Lower lobe of right lung (tissue), 2 donors: Measurements from ENCODE around the gene GOT1. TPM values are rescaled to one million over a fixed set of nuclear protein-coding genes. Genes with fewer than 3 reads are reported as not detected.
A peak's percentile ranks its signal among the peaks of the same experiment; 100 is the strongest.

Source experiments
- ATAC-seq, 2 donors: fragments of 200-7000 bp; cut with Tn5 transposase; one replicate each; pipeline ENCODE4 v1.9.1; 2020 to 2022; ENCODE audit warnings: mild to moderate bottlenecking in 2 of 2, moderate library complexity in 2 of 2
- DNase-seq: peaks from one replicate; pipeline ENCODE4 v3.0.0-alpha.2; 2020
- H3K27ac ChIP-seq: fragments of 200-600 bp; one replicate; pipeline ENCODE4 v1.8.0; 2022
- H3K27me3 ChIP-seq: fragments of 200-600 bp; one replicate; pipeline ENCODE4 v1.8.0; 2022; ENCODE audit warnings: low read depth
- H3K36me3 ChIP-seq: fragments of 200-600 bp; one replicate; pipeline ENCODE4 v1.8.0; 2022; ENCODE audit warnings: mild to moderate bottlenecking
- H3K4me1 ChIP-seq: fragments of 200-600 bp; one replicate; pipeline ENCODE4 v1.8.0; 2022
- H3K4me3 ChIP-seq: fragments of 200-600 bp; one replicate; pipeline ENCODE4 v1.8.0; 2022; ENCODE audit warnings: mild to moderate bottlenecking
- H3K9me3 ChIP-seq: fragments of 200-600 bp; one replicate; pipeline ENCODE4 v1.8.0; 2022
- intact Hi-C: fragments of 100-400 bp; cut with DNase I; formaldehyde crosslinking; loops from one replicate; pipeline ENCODE4 v1.11.0; 2022
- total RNA-seq: library from RNA; stranded (reverse); fragmentation: NEBNext Ultra II Directional; extraction: Animal tissue kit (Norgen Biotek cat#: 25700); gene quantifications from one replicate; pipeline ENCODE4 v1.2.1, GENCODE V29; 2021
- TF ChIP-seq, protein P1 (sequence below): fragments of 200-600 bp; IDR thresholded peaks from one replicate; pipeline ENCODE4 v1.8.0; 2022; ENCODE audit warnings: antibody characterized with exemption, mild to moderate bottlenecking
- donor health status: DM: no; HTN: yes; CAD: no; lungs with severe emphysema.

The GOT1 gene
- total RNA-seq, 1 donor from 2014 or later: 16.9 TPM

DNA sequence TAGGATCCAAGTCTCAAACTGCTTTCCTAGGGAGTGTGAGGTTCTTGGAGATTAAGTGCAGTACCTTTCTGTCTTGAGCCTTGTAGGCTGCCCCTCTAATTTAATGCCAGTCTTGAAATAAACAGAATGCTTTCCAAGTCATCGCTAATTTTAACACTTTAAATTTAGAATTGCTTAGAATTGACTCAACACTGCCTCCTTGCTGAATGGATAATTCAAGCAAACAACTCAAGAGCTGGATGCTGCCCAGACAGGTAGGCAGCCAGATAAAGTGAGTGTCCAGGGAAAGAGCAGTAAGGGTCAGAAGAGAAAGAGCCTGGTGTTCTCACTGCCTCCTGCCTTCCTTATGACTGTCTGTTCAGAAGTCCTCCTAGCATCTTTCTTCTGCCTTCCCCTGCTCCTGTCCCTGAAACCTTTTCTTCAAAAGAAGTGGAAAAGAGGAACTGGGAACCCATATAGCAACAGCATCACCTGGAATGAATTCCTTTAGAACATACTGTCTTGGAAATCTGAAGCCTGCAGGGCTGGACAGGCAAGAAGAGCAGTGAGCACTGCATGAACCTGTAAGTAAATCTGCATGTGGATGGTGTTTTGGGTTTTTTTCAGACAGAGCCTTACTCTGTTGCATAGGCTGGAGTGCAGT is 3.1 kb upstream of the GOT1 start:
- TF ChIP-seq, protein P1, sequence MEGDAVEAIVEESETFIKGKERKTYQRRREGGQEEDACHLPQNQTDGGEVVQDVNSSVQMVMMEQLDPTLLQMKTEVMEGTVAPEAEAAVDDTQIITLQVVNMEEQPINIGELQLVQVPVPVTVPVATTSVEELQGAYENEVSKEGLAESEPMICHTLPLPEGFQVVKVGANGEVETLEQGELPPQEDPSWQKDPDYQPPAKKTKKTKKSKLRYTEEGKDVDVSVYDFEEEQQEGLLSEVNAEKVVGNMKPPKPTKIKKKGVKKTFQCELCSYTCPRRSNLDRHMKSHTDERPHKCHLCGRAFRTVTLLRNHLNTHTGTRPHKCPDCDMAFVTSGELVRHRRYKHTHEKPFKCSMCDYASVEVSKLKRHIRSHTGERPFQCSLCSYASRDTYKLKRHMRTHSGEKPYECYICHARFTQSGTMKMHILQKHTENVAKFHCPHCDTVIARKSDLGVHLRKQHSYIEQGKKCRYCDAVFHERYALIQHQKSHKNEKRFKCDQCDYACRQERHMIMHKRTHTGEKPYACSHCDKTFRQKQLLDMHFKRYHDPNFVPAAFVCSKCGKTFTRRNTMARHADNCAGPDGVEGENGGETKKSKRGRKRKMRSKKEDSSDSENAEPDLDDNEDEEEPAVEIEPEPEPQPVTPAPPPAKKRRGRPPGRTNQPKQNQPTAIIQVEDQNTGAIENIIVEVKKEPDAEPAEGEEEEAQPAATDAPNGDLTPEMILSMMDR: no peak
- DNase-seq (no peak), ATAC-seq (no peak)
- Histone ChIP-seq H3K4me1 (peaks cover 19% of the 10 kb centered on the region), H3K27ac (no peak overlapping the region), H3K4me3 (no peak overlapping the region), H3K27me3 (no peaks in the 10 kb centered on the region), H3K36me3 (peaks cover 10% of the 10 kb centered on the region), H3K9me3 (no peaks in the 10 kb centered on the region)
- intact Hi-C loops: no loop called here

DNA sequence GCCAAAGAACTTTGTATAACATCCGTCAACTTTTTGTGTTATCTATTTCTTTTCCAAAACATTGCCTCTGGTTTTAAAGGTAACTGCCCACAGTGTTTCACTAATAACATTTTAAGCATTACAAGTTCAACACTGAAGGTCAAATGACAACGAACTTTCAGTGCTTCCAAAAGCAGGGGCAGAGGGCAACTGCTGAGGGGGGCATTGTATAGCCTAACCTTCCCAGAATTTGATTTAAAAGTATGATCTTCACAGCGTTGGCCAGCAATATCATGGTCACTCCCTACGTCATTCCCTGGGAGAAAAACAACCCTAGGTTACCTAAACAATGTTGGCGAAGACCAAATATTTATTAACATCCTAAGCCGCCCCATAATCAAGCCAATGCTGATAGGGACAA is 2.5 kb upstream of the GOT1 start:
- TF ChIP-seq, protein P1: no peak
- no peak overlapping the region for H3K4me3 ChIP-seq
- peaks cover 7% of the 10 kb centered on the region for H3K36me3 ChIP-seq
- peaks cover 19% of the 10 kb centered on the region for H3K4me1 ChIP-seq
- no peak overlapping the region for H3K27ac ChIP-seq
- no peaks in the 10 kb centered on the region for H3K27me3 ChIP-seq
- ATAC-seq (no peak), DNase-seq (no peak)
- H3K9me3 ChIP-seq: no peaks in the 10 kb centered on the region
- intact Hi-C loops: no loop called here

DNA sequence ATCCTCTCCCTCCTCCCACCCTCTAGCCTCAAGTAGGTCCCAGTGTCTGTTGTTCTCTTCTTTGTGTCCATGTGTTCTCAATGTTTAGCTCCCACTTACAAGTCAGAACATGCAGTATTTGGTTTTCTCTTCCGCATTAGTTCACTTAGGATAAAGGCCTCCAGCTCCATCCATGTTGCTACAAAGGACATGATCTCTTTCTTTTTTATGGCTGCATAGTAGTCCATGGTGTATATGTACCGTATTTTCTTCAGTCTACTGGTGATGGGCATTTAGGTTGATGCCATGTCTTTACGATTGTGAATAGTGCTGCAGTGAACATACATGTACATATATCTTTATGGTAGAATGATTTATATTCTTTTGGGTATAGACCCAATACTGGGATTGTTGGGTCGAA is 1.6 kb upstream of the GOT1 start:
- H3K27ac ChIP-seq: no peak overlapping the region
- H3K36me3 ChIP-seq: peaks cover 4% of the 10 kb centered on the region
- no peak for DNase-seq
- intact Hi-C loops: no loop called here
- TF ChIP-seq, protein P1: no peak
- H3K9me3 ChIP-seq: no peaks in the 10 kb centered on the region
- H3K27me3 ChIP-seq: no peaks in the 10 kb centered on the region
- ATAC-seq: no peak
- peaks cover 19% of the 10 kb centered on the region for H3K4me1 ChIP-seq
- peak overlapping the region; percentile 86 for H3K4me3 ChIP-seq

DNA sequence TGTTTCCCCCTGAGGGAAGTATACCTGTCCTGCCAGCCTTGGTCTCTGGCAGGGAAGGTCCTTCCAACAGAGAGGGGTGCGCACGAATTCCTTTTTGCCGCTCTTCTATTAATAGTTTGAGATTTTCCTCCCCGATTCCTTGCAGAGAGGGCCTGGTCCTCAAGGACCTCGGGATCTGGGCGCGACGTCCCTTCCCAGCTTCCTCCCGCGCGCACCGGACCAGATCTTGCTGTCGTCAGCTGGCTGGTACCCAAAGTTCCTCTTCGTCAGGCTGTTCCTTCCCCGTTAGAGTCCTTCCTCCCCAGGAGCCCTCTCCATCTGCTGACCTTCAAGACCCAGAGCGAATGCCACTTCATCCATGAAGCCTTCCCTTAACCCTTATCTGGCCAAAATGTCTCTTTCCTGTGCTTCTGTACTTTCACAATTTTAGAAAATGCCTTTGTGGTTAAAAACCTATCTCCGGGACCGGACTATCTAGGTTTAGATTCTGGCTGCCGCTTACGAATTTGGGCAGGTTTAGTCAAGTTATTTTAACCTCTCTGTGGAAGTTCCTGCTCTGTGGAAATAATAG is 851 bp upstream of the GOT1 start:
- peaks cover 19% of the 10 kb centered on the region for H3K4me1 ChIP-seq
- peak overlapping the region; percentile 86 for H3K4me3 ChIP-seq
- intact Hi-C loops: no loop called here
- peak overlapping the region; percentile 88 for H3K27ac ChIP-seq
- DNase-seq (peak; percentile 82), ATAC-seq (peak; percentile 67 to 69)
- H3K36me3 ChIP-seq: peaks cover 4% of the 10 kb centered on the region
- TF ChIP-seq, protein P1: no peak
- no peaks in the 10 kb centered on the region for H3K27me3 ChIP-seq
- H3K9me3 ChIP-seq: no peaks in the 10 kb centered on the region

DNA sequence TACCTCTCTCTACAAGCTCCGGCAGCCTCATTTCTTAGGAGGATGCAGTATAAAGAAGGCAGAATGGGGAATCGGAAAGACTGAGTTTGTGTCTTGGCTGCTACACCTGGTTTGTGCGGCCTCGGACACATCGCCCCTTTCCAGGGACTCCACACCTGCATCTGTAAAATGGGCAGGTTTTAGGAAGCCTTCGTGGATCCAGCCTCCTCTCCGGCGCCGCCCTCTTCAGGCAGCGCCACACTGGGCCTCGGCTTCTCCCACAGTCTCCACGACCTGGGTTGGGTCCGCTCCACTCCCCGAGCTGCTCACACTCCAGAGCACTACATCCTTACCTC is 341 bp downstream of the GOT1 start:
- intact Hi-C loops: no loop called here

More for the DNA sequence above, 341 bp downstream of the GOT1 start:
- Histone ChIP-seq H3K4me3 (peak overlapping the region; percentile 86), H3K36me3 (peaks cover 11% of the 10 kb centered on the region), H3K4me1 (peaks cover 19% of the 10 kb centered on the region), H3K27me3 (no peaks in the 10 kb centered on the region), H3K9me3 (no peaks in the 10 kb centered on the region), H3K27ac (peak overlapping the region; percentile 88)
- ATAC-seq: peak; percentile 11 to 36
- TF ChIP-seq, protein P1: no peak
- DNase-seq: no peak
